ENCODE measurements around the gene EHBP1L1.
A peak's percentile ranks its signal among the peaks of the same experiment; 100 is the strongest.

EHBP1L1 gene

DNA sequence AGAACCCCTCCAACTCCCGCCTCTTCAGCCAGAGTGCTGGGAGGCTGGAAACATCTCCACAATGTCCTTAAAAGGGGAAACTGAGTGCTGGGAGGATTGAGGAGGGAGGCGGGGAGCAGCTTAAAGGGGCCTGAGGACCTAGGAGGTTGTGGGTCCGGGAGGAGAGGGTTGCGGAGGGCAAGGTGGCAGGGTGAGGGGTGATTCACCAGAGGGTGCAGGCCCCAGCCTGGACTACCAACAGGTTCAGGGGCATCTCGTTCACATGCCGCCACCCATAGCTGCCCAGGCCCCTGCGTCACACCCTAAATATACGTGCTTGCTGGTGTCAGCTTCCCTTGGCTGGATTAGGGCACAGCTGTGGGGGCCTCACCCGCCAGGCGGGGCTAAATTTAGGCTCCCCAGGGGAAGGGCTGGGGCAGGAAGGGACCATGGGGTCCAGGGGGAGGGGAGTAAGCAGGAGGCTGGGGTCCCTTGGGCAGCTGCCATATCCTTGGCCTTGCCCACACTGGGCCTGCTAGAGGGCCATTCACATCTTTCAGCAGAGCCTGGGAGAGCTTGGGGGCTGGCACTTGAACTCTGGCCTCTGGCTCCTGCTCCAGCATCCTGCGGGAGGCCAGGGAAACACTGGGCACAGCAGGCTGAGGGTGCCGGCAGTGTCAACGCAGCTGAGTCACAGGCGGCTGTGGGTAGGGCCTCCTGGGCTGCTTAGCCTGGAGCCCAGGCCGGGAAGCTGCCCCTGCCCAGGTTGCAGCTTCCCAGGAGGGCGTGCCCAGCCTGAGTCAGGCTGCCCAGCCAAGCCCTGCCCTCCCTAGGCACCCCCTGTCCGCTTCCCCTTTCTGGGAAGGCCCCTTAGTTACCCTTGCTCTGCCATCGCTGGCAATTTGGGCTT is 1.3 kb downstream of the EHBP1L1 start:
- H3K36me3 ChIP-seq (ENCODE audit: control insufficient read depth, insufficient read depth, low read length): peaks cover 3% of the 10 kb centered on the region
- peak overlapping the region; percentile 13 for H3K4me3 ChIP-seq (ENCODE audit: low read depth, low read length)
- no peak overlapping the region for H3K9ac ChIP-seq (ENCODE audit: low read depth, low read length)
- H3K4me1 ChIP-seq (ENCODE audit: control insufficient read depth, insufficient read depth, low read length): peaks cover 3% of the 10 kb centered on the region
- peaks cover 52% of the 10 kb centered on the region for H3K27me3 ChIP-seq (ENCODE audit: control insufficient read depth, insufficient read depth, low read length)
- H3K9me3 ChIP-seq (ENCODE audit: control insufficient read depth, insufficient read depth, low read length): no peaks in the 10 kb centered on the region

DNA sequence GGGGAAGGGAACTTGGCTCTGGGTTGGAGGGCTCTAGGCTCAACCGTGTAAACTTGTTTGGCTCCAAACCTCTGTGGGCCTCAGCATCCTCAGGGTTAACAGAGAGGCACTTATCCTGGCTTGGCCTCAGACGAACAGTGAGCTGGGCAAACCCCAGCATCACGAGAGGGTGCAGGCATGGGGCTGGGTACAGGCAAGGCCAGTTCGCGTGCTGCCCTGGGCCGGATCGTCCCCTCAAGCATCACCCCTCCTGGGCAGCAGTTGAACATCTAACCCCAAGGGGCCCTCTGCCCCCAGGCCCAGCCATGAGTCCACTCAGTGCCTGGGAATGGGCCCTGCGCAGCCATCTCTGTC is 1.9 kb downstream of the EHBP1L1 start:
- Histone ChIP-seq H3K4me1 (ENCODE audit: control insufficient read depth, insufficient read depth, low read length) (peaks cover 3% of the 10 kb centered on the region), H3K9me3 (ENCODE audit: control insufficient read depth, insufficient read depth, low read length) (no peaks in the 10 kb centered on the region), H3K4me3 (ENCODE audit: low read depth, low read length) (no peak overlapping the region), H3K27me3 (ENCODE audit: control insufficient read depth, insufficient read depth, low read length) (peaks cover 58% of the 10 kb centered on the region), H3K9ac (ENCODE audit: low read depth, low read length) (no peak overlapping the region), H3K36me3 (ENCODE audit: control insufficient read depth, insufficient read depth, low read length) (peaks cover 3% of the 10 kb centered on the region)

DNA sequence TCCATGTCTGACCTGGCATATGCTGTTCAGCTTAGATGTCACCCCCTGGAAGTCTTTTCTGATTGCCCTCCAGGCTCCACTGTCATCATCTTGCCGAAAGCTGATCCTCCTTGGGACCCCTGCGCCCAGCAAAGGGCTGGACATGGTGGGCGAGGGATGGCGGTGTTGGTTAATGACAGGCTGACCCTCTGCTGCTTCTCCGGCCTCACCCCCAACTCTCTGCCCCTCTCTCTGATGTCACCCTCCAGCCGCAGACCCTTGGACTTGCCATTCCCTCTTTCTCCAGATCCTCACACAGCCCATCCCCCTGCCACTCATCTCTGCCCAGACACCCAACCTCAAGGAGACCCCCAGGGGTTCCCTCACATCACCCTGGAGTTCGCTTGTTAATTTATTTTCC is 2.3 kb downstream of the EHBP1L1 start:
- H3K27me3 ChIP-seq (ENCODE audit: control insufficient read depth, insufficient read depth, low read length): peaks cover 60% of the 10 kb centered on the region
- H3K4me3 ChIP-seq (ENCODE audit: low read depth, low read length): no peak overlapping the region
- no peak overlapping the region for H3K9ac ChIP-seq (ENCODE audit: low read depth, low read length)

DNA sequence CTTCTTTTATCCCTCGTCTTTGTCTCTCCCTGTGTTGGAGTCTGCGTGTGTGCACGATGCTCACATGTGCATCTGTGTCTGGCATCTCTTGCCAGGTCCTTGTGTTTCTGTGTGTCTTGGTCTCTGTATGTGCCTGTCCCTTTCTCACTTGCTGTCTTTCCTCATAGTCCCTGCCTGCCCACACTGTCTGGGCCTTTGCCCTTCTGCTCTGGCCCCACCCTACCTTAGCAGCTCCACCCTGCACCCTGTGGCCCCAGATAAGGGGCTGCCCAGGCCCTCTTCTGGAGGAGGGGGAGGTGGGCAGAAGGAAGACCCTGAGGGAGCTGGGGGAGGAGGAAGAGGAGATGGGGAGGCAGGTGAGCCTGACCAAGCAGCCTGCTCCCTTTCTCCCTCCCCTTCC is 2.8 kb downstream of the EHBP1L1 start:
- Histone ChIP-seq H3K9me3 (ENCODE audit: control insufficient read depth, insufficient read depth, low read length) (no peaks in the 10 kb centered on the region), H3K4me1 (ENCODE audit: control insufficient read depth, insufficient read depth, low read length) (peaks cover 3% of the 10 kb centered on the region), H3K4me3 (ENCODE audit: low read depth, low read length) (no peak overlapping the region), H3K27me3 (ENCODE audit: control insufficient read depth, insufficient read depth, low read length) (peaks cover 65% of the 10 kb centered on the region), H3K36me3 (ENCODE audit: control insufficient read depth, insufficient read depth, low read length) (no peaks in the 10 kb centered on the region), H3K9ac (ENCODE audit: low read depth, low read length) (no peak overlapping the region)

More for the DNA sequence above, 2.3 kb downstream of the EHBP1L1 start:
- Histone ChIP-seq H3K4me1 (ENCODE audit: control insufficient read depth, insufficient read depth, low read length) (peaks cover 3% of the 10 kb centered on the region), H3K36me3 (ENCODE audit: control insufficient read depth, insufficient read depth, low read length) (peaks cover 3% of the 10 kb centered on the region), H3K9me3 (ENCODE audit: control insufficient read depth, insufficient read depth, low read length) (no peaks in the 10 kb centered on the region)

DNA sequence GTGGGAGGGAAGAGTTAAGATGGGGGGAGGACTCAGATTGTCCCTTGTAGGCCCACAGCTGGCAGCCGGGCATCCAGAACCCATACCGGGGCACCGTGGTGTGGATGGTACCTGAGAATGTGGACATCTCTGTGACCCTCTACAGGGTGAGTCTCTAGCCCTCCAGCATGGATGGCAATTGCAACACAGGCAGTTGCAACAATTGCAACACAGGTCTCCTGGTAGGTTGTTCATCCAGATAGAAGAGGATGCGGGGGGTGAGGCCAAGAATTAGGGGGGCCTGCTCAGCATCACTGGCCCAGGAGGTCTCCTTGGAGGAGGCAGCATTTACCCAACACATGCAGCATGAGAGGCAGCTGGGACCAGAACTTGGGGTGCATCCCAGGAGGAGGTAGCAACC is 3.4 kb downstream of the EHBP1L1 start:
- H3K4me1 ChIP-seq (ENCODE audit: control insufficient read depth, insufficient read depth, low read length): peaks cover 3% of the 10 kb centered on the region
- H3K27me3 ChIP-seq (ENCODE audit: control insufficient read depth, insufficient read depth, low read length): peaks cover 71% of the 10 kb centered on the region
- H3K36me3 ChIP-seq (ENCODE audit: control insufficient read depth, insufficient read depth, low read length): no peaks in the 10 kb centered on the region
- no peak overlapping the region for H3K9ac ChIP-seq (ENCODE audit: low read depth, low read length)
- no peaks in the 10 kb centered on the region for H3K9me3 ChIP-seq (ENCODE audit: control insufficient read depth, insufficient read depth, low read length)
- no peak overlapping the region for H3K4me3 ChIP-seq (ENCODE audit: low read depth, low read length)

DNA sequence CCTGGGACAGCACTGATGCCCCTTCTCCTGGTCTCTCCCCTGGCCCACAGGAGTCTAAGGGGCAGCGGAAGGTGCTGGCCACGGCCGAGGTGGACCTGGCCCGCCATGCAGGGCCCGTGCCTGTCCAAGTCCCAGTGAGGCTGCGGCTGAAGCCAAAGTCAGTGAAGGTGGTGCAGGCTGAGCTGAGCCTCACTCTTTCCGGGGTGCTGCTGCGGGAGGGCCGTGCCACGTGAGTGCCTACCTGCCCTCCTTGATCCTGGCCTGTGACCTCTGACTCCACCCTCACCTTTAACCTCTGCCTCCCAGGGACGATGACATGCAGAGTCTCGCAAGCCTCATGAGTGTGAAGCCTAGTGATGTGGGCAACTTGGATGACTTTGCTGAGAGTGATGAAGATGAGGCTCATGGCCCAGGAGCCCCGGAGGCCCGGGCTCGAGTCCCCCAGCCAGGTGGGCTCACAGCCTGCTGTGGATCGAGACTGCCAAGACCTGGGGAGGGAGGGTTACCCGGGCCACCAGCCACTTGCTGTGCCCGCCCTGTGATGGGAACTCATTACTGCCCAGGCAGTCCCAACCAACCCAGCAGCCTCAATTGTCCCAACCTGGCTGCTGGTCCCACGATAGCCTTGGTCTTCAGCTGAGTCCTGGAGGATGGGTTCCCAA is 4.3 kb downstream of the EHBP1L1 start:
- Histone ChIP-seq H3K36me3 (ENCODE audit: control insufficient read depth, insufficient read depth, low read length) (no peaks in the 10 kb centered on the region), H3K4me3 (ENCODE audit: low read depth, low read length) (no peak overlapping the region), H3K9ac (ENCODE audit: low read depth, low read length) (no peak overlapping the region), H3K9me3 (ENCODE audit: control insufficient read depth, insufficient read depth, low read length) (no peaks in the 10 kb centered on the region), H3K27me3 (ENCODE audit: control insufficient read depth, insufficient read depth, low read length) (peaks cover 72% of the 10 kb centered on the region), H3K4me1 (ENCODE audit: control insufficient read depth, insufficient read depth, low read length) (no peaks in the 10 kb centered on the region)

DNA sequence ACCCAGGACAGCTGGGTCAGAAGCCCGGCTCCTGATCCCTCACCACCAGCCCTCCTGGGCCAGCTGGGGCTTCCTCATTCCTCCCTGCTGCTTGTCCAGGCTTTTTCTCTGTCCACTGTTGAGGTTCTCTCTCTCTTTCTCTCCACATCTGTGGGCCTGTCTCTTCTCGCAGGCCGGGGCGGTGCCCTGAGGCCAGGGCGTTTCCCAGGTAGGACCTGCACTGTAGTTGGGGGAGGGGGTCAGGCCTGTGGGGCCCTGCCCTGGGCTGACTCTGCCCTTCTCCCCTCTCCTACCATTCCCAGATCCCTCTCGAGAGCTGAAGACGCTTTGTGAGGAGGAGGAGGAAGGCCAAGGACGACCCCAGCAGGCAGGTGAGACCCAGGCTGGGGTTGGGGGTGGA is 4.9 kb downstream of the EHBP1L1 start:
- H3K9ac ChIP-seq (ENCODE audit: low read depth, low read length): no peak overlapping the region
- no peak overlapping the region for H3K4me3 ChIP-seq (ENCODE audit: low read depth, low read length)
- H3K36me3 ChIP-seq (ENCODE audit: control insufficient read depth, insufficient read depth, low read length): no peaks in the 10 kb centered on the region
- H3K27me3 ChIP-seq (ENCODE audit: control insufficient read depth, insufficient read depth, low read length): peaks cover 73% of the 10 kb centered on the region
- no peaks in the 10 kb centered on the region for H3K9me3 ChIP-seq (ENCODE audit: control insufficient read depth, insufficient read depth, low read length)
- H3K4me1 ChIP-seq (ENCODE audit: control insufficient read depth, insufficient read depth, low read length): no peaks in the 10 kb centered on the region

DNA sequence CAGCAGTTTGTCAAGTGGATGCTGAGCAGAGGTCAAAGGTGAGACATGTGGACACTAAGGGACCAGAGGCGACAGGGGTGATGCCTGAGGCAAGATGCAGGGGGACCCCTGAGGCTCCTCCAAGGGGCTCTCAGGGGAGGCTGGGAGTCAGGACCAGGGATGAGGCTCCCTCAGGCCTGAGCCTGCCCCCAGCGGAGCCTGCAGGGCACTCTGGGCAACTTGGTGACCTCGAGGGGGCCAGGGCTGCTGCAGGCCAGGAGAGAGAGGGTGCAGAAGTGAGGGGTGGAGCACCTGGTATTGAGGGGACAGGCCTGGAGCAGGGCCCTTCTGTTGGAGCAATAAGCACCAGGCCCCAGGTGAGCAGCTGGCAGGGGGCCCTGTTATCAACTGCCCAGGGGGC is 6.1 kb downstream of the EHBP1L1 start:
- Histone ChIP-seq H3K9me3 (ENCODE audit: control insufficient read depth, insufficient read depth, low read length) (no peaks in the 10 kb centered on the region), H3K27me3 (ENCODE audit: control insufficient read depth, insufficient read depth, low read length) (peaks cover 74% of the 10 kb centered on the region), H3K9ac (ENCODE audit: low read depth, low read length) (no peak overlapping the region), H3K4me3 (ENCODE audit: low read depth, low read length) (no peak overlapping the region), H3K4me1 (ENCODE audit: control insufficient read depth, insufficient read depth, low read length) (peaks cover 2% of the 10 kb centered on the region), H3K36me3 (ENCODE audit: control insufficient read depth, insufficient read depth, low read length) (no peaks in the 10 kb centered on the region)

DNA sequence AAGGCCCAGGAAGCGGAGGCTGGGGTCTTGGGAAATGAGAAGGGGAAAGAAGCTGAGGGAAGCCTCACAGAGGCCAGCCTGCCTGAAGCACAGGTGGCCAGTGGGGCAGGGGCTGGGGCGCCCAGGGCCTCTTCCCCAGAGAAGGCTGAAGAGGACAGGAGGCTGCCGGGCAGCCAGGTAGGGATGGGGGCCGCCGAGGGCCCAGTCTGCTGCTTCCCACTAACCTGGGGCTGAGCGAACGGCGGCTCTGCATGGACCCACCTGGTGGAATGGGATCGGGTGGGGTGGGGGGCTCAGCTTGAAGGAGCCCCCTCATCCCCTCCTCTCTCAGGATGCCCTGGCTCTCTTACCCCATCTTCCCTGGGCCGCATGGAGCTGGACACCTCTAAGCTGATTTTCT is 7.7 kb downstream of the EHBP1L1 start:
- Histone ChIP-seq H3K4me1 (ENCODE audit: control insufficient read depth, insufficient read depth, low read length) (peaks cover 7% of the 10 kb centered on the region), H3K36me3 (ENCODE audit: control insufficient read depth, insufficient read depth, low read length) (no peaks in the 10 kb centered on the region), H3K9ac (ENCODE audit: low read depth, low read length) (no peak overlapping the region), H3K9me3 (ENCODE audit: control insufficient read depth, insufficient read depth, low read length) (no peaks in the 10 kb centered on the region), H3K4me3 (ENCODE audit: low read depth, low read length) (no peak overlapping the region), H3K27me3 (ENCODE audit: control insufficient read depth, insufficient read depth, low read length) (peaks cover 59% of the 10 kb centered on the region)

DNA sequence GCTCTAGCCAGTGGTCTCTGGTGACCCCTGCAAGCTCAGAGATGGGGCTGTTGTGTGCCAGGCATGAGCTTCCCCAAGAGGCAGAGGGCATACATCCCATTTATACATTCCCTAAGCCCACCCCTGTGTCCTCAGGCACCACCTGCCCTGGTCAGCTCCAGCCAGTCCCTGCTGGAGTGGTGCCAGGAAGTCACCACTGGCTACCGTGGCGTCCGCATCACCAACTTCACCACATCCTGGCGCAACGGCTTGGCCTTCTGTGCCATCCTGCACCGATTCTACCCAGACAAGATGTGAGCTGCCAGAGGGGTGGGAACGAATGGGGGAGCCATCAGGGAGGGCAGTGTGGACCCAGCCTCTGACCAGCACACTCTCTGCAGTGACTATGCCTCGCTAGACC is 8.3 kb downstream of the EHBP1L1 start:
- Histone ChIP-seq H3K4me3 (ENCODE audit: low read depth, low read length) (peak overlapping the region; percentile 54), H3K27me3 (ENCODE audit: control insufficient read depth, insufficient read depth, low read length) (peaks cover 57% of the 10 kb centered on the region)

DNA sequence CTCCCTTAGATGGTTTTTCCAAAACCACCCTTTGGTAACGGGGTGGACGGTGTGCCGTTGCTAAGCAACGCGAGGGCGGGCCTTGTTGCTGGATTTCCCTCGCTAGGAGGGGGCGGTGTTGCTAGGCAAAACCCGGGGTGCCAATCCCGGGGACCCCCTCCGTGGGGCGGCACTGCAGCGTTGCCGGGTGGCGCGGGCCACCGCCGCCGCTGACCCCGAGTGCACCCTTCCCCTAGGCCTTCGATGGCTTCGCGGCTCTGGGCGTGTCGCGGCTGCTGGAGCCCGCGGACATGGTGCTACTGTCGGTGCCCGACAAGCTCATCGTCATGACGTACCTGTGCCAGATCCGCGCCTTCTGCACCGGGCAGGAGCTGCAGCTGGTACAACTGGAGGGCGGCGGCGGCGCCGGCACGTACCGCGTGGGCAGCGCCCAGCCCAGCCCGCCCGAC is 8.9 kb downstream of the EHBP1L1 start:
- Histone ChIP-seq H3K4me3 (ENCODE audit: low read depth, low read length) (peak overlapping the region; percentile 54), H3K4me1 (ENCODE audit: control insufficient read depth, insufficient read depth, low read length) (peaks cover 7% of the 10 kb centered on the region), H3K27me3 (ENCODE audit: control insufficient read depth, insufficient read depth, low read length) (peaks cover 54% of the 10 kb centered on the region), H3K9me3 (ENCODE audit: control insufficient read depth, insufficient read depth, low read length) (no peaks in the 10 kb centered on the region), H3K36me3 (ENCODE audit: control insufficient read depth, insufficient read depth, low read length) (no peaks in the 10 kb centered on the region), H3K9ac (ENCODE audit: low read depth, low read length) (no peak overlapping the region)

More for the DNA sequence above, 8.3 kb downstream of the EHBP1L1 start:
- no peak overlapping the region for H3K9ac ChIP-seq (ENCODE audit: low read depth, low read length)
- peaks cover 7% of the 10 kb centered on the region for H3K4me1 ChIP-seq (ENCODE audit: control insufficient read depth, insufficient read depth, low read length)
- no peaks in the 10 kb centered on the region for H3K9me3 ChIP-seq (ENCODE audit: control insufficient read depth, insufficient read depth, low read length)
- H3K36me3 ChIP-seq (ENCODE audit: control insufficient read depth, insufficient read depth, low read length): no peaks in the 10 kb centered on the region

All from iPS-15b (cell line).